NCI-H1694 (cell line): Measurements from ENCODE around the gene GNG7.
"Not testable (repeated sequence)": the region's sequence is repeated elsewhere in the genome, so short reads cannot be mapped to it uniquely, and the experiment has no call there.

ENCODE experiments used
- DNase-seq: peaks from one replicate; lab custom pipeline; 2025; lab: John Stamatoyannopoulos, UW

The GNG7 gene

DNA sequence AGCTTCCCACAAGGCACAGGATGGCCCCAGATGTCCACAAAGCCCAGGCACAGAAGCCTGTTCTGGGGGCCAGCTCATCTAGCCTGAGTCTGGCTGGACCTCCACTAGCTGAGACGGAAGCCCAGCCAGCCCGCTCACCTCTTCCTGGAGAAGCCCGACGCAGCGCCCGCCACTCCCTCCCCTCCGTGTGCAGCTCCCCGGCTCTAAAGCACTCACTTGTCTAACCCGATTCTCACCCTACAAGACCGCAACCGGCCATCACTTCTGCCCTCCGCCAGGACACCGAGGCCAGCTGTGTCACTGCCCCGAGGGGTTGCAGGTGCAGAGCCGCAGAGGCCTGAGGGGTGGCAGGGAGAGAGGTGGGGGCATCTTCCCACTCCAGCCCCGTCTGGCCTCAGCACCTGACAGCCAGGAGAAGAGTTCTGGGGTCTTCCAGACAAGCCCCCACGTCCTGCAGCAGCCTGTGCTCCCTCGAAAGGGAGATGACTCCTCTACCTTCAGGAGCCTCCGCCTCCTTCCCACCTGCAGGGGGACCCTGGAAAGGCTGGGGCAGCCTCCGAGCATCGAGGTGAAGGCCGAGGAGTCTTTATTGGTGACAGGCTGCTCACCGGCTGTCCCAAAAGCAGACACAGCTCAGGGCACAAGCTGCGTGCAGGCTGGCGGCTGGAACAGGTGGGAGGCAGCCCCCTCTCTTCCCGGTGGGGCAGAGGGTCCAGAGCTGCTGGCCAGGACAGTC is 24.6 kb upstream of the GNG7 start:
- no peak for DNase-seq

DNA sequence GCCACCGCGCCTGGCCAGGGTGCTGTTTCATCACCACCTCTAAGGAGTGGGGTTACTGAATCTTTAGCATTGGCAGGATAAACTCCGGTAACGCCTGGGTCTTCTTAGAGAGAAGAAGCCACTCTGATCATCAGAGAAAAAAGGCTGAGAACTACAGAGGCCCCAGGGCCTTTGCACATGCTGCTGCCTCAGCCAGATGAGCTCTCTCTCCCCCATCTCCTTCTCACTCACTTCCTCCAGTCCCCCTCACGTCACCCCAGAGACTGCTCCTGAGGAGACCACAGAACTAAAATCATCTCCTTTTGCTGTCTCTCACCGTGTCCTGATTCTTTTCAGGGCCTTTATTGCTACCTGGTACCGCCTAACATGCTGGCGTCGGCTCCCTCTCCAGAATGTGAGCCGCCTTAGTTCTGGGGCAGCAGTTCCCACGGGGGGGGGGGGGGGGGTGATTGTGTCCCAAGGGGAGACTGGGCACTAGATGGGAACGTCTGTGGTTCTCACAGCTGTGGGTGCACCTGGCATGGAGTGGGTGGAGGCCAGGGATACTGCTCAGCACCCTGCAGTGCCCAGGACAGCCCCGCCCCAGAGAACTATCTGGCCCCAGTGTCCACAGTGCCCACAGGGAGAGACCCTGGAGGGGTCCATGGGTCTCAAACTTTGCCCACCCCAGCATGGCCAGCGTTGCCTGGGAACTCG is 23.8 kb upstream of the GNG7 start:
- no peak for DNase-seq

DNA sequence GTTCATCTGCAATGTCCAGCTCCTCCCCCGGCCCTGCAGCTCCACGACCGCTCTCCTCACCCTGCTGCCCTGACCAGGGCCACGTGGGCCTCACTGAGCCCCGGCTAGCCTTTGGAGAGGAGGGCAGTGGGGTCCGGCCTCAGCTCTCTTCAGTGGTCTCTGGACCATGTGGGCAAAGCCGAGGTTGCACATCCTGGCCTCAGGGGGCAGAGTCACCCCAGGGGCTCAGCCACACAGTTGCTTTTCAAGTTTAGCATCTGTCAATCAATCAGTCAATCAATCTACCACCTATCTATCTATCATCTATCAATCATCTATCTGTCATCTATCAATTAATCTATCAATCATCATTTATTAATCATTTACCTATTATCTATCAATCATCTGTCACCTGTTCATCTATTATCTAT is 21.7 kb upstream of the GNG7 start:
- no peak for DNase-seq

DNA sequence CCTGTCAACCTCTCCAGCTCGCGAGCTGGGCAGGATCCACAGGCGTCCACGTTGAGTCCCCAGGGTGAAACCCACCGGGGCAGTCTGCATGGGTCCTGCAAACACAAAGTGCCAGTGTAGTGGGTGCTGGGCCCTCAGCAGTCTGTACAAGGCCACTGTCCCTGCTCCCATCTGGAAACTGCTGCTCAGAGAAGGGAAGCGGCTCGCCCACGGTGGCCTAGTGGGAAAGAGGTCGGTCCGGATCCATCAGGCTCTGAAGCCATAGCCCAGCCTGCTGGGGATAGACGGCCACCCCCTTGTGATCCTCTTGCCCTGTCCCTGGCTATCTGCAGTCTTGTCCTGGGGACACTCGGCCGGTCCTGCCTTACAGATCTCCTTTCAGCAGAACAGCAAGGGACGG is 21.3 kb upstream of the GNG7 start:
- DNase-seq, result no peak

DNA sequence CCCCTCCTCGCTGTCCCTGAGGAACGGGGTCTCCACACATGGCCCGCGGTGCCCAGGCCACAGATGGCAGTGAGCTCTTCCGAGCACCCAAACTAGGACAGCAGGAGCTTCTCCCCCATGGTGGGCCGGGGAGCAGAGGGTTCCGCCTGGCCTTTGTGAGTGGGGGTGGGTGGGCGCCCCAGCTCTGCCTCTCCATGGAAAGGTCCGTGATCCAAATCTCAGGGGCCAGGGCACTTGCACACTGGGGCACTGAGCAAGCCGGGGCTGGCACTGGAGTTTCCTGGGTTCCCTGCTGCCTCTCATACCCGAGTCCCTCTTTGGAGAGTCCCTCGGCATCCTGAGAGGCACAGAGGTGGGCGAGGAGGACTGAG is 20.8 kb upstream of the GNG7 start:
- no peak for DNase-seq

DNA sequence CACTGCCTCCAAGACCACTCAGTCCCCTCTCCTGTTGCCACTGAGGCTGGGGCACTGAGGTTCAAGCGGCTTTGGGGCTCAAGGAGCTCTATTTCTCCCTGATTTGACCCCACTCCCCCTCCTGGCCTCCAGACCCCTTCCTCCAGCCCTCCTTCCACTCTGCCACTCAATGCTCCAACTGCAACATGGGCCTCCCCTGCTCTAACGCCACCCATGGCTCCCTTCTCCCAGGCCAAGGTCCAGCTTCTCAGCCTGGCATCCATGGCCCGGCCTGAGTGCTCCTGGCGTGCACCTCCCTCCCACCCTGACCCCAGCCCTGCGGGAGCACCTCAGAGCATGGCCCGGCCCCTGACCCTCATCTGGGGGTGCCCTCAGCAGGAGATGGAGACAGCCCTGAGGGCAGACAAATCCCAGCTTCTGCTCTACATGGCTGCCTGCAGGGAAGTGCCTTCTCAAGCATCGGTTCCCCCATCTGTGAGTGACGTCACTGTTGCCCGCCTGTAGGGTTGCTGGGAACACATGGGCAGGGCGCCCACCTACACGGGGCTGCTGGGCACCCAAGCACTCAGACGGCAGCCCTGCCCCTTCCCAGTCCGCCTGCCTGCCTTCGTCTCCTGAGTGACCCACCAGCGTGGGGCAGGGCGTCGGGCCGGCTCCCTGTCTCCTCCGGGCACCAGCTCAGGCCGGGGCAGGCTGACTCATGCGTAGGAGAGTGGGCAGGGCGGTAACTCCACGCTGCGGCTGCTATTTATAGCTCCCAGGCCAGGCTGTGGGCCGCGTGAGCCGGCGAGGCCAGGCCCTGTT is 20.2 kb upstream of the GNG7 start:
- no peak for DNase-seq

DNA sequence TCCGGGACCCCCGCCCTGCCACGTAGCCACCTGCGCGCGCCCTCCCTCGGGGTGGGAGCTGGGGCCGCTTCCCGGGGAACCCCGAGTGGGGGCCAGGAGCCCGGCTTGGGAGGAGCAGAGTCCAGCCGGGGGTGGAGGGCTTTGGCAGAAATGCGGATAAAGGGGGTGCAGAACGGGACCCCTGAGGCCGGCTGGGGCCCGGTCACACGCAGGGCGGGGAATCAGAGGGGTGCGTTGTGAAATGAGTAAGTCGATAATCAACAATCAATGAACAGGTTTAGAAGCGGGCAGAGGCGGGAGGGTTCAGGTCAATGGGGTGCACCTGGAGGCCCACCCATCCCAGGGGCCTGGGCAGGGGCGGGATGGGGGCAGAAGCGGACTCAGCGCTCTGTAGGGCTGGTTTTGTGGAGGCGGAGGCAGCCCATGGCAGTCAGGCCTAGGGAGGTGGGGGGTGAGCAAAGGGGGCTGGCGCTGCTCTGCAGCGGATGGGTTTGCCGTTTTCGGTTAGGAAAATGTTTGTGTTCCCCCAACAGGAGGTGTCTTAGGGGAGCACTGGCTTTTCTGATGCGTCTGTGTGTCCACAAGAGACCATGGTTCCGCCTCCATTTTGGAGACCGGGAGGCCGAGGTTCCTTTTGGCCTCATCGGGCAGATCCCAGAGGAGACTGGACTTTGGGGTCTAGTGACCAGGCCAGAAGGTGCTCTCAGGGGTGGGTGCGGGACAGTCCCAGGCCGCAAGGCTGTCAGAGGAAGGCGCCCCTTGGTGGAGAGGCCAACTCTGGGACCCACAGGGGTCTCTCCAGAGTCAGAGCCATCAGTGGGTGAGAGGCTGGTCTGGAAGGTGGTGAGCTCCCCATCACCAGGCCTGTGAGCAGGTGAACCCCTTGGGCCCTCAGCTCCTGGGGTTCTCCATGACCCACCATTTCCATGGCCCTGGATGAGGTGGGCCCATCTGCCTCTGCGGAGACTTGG is 19.4 kb upstream of the GNG7 start:
- DNase-seq, result no peak

DNA sequence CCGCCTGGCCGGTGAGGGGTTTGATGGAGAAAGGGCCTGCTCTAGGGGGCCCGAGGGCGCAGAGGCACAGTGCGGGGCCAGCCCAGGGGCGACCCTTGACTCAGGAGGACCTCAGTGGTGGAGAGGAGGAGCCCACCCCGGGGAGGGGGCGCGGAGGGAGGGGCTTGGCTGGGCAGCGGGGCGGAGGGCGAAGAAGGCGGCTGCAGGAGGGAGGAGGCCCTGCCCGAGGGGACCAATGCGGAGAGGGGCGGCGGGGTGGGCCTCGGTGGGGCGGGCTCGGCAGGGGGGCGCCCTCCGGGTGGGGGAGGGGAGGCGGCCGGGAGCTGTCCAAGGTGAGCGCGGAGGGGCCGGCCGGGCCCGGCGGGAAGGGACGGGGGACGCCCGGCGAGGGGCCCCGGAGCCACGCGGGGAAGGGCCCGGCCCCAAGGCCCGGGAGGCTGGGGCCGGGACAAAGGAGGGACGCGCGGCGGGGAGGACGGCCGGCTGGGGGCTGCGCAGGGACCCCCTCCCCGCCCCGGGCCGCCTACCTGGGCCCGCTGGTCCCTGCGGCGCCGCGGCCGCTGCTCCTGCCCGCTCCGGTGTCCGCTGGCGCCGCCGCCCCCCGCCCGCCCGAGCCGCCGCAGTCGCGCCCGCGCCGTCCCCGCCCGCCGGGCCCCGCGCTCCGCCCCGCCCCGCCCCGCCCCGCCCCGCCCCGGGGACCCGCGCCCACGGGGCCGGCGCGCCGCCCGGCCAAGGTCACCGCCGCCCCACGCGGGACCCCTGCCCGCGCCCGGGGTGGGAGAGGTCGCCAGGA is 18.5 kb upstream of the GNG7 start, which contains the start of gene DIRAS1:
DIRAS1 (minus strand) TSS at position 596 of the 793 bp plus-strand sequence. CDS start 3,566 bp downstream, outside the sequence.
- DNase-seq, result no peak

DNA sequence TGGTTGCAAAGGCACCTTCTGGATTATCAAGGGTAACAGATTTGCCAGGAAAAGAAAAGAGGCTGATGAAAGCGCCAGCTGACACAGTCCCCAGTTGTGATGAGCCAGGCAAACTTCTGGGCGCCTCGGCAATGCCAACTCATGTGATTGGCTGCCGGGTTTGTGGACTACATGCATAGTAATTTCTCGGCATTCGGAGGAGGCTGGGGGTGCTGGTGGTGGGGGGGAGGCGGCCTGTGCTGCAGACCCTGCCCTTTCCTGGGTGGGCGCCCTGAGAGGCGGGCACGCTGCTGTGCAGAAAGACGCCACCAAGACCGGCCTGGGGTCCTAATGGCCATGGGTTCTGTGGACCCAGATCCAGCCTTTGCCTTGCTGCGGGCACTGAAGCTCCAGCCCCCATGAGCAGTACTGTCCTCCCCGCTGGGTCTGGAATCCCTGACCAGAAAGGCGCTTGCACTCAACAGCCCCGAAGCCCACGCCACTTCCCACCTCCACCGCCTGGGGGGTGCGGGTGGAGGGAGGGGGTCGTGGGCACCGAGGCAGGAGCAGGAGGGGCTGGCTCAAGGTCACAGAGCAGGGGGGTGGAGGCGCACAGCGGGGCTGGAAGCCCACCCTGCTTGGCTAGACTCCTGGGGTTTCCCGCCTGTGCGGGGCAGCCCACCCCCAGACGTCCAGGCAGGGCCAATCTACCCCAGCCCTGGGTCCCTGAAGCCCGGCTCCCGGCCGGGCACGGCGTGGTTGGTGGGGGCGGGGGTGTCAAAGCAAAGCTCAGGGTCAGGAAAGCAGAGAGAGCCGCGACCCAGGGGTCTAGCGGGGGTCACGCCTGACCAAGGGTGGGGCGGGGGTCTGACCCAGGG is 17.7 kb upstream of the GNG7 start:
- no peak for DNase-seq

DNA sequence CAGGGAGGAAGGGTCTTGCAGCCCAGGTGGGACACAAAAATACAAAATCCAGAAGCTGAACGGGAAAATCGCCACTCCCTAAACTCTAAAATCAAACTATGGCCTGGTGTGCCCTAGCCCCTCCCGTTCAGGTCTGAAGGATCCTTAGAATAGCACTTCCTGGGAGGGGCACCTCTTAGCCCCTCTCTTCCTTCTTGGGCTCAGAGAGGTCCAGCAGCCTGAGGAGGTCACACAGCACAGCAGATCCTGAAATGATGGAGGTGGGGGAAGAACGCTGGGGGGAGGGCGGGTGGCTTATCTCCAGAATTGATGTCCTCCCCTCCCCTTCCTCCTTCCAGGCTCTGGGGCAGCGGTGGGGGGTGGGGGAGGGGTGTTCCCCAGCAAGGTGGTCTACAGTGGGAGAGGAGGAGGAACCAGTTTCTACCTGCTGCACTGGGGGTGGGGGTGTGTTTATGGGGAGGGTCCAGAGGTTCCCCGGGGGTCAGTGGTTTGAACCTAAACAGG is 16.8 kb upstream of the GNG7 start:
- DNase-seq, result no peak

DNA sequence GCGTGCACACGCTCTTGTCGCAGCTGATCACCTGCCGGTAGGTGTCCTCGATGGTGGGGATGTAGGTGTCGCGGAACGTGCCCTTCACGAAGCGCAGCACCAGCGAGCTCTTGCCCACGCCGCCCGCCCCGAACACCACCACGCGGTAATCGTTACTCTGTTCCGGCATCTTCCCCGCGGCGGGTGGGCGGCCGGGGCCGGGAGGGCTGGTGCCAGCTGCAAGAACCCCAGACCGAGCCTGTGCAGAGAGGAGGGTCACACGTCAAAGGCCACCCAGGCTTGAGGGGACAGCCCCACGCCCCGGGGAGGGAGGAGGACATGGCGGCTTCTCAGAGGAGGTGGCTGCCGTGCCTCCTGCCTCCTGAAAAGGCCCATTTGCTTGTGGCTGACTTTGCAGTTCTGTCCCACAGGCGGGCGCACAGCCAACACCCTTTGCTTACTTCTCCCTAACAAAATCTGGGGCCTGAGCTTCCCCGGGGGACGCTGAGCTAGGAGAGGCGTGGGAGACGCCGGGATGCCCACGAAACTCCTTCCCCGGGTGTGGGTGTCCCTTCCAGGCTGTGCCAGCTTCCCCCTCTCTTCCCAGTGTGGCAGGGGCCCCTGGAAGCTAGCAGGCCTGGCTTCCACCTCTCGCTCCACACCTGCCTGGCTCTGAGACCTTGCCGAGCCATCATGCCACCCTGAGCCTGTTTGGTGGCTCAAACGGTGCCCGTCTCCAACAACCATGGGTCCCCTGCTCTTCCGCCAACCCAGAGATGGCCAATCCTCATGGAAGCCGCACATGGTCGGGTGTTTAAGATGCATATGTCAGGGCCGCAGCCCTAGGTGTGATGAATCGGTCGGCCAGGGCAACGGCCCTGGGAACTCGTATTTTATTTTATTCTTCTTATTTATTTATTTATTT is 15.4 kb upstream of the GNG7 start:
- DNase-seq, result no peak

DNA sequence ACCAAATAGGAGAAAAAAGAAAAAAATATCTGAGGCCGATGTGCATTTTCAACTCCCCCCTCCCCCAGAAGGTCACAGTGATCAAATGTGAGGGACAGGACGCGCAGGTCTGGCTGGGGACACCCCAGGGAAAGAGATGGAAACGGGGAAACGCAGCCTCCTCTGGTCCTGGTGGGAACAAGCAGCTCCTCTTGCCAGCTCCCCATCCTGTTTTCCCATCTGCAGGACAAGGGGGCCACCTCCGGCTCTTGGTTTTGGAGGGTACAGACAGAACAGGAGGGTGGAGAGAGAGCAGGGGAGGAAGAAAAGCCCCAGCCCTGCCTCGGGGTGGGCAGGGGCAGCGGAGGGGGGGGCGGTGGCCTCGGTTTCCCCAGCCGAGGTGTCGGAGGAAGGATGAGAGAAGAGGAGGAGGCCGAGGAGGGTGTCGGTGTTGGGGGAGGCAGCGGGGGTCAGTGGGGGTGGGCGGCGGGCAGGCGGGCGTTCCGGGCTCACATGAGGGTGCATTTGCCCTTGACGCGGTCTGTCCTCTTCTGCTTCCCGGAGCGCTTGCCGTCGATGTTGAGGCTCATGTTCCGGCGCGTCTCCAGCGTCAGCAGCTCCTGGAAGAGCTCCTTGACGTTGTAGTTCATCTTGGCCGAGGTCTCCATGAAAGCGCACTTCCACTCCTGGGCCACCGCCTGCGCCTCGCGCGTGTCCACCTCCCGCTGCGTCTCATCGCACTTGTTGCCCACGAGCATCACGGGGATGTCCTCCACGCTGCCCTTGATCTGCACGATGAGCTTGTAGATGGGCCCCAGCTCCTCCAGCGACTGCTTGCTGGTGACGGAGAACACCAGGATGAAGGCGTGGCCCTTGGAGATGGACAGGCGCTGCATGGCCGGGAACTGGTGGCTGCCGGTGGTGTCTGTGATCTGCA is 14.5 kb upstream of the GNG7 start:
- DNase-seq, result no peak

DNA sequence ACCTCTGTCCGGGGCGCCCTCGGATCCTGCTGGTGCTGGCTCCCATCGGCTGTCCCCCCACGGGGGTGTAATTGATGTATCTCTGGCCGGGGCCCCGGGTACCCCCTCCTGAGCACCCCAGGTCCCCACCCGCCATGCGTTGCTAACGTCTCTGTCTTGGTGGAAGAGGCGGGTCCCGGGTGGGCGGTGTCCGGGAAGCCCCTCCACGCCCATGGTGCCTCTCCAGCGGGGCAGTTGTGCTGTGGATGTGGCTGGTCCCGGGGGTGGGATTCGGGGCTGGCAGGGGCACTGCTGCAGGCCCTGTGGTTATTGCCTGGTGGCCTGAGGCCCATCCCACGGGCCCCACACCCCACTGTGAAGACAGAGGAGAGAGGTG is 13.8 kb upstream of the GNG7 start:
- no peak for DNase-seq

DNA sequence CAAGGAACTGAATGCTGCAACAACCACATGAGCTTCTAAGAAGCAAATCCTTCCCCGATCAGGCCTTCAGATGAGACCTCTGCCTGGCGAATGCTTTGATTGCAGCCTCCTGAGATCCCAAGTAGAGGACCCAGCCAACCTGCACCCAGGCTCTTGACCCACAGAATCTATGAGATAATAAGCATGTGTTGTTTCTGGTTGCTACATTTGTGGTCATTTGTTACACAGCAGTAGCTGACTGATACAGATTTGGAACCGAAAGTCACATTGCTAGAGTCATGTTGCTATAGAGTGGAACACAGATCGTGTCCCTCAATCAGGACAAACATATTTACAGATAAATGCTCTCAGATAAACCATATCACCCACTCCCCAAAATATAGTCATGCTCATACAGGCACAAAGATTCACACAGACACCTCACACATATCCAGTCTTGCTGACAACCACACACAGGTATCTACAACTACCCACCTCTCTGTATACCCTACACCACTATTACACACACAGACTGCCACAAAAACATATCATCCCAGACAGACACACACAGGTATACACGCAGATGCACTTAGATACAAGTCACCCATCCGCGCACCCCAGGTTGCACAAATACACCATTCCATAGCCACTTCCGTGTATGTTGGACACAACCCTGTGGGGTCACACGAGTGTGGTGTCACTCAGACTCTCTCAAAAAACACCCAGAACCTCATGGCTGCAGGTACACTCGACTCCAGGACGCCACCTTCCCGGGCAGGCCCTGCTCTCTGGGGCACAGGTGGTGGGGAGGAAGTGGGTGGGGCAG is 13.2 kb upstream of the GNG7 start:
- DNase-seq, result no peak

DNA sequence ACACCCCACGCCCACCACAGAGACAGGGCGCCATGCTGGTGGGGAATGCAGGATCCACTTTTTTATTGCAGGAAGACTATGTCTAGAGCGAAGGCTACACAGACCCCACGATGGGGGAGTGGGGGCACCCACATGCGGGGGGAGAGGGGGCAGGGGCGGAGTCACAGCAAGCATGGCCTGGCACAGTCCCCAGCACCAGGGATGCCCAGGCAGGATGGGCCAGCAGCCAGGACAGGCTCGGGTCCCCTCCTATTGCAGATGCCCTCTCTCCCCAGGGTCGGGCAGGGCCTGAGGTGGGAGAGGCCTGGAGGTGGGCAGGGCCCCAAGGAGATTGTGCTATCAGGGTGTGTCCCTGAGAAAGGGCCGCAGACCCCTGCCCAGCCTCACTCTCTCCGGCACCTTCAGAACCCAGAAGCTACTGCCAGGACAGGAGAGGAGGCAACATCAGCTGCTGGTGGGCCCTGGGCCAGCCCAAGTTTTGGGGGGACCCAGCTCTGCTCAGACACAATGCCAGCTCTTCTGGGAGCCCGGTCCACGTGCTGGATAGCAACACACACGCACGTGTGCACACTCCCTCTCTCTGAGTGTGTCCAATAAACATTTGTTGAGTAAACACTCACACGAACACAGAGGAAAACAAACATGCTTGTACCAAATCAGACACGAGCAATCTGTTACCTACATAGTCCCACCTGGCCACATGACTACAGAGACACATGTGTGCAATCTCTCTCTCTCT is 12.2 kb upstream of the GNG7 start:
- DNase-seq, result no peak

DNA sequence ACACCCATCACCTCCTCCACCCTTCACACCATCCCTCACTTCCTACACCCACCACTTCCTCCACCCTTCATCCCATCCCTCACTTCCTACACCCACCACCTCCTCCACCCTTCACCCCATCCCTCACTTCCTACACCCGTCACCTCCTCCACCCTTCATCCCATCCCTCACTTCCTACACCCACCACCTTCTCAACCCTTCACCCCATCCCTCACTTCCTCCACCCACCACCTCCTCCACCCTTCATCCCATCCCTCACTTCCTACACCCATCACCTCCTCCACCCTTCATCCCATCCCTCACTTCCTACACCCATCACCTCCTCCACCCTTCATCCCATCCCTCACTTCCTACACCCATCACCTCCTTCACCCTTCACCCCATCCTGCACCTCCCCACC is 11.6 kb upstream of the GNG7 start:
- DNase-seq, result not testable (repeated sequence)
